ENCODE data around the gene FNIP2. TPM values are rescaled to one million over a fixed set of nuclear protein-coding genes. Genes with fewer than 3 reads are reported as not detected.
"Not testable (repeated sequence)": the region's sequence is repeated elsewhere in the genome, so short reads cannot be mapped to it uniquely, and the experiment has no call there.

The FNIP2 gene
- total RNA-seq, 1 experiment from 2014 or later, result 16.1 TPM

DNA sequence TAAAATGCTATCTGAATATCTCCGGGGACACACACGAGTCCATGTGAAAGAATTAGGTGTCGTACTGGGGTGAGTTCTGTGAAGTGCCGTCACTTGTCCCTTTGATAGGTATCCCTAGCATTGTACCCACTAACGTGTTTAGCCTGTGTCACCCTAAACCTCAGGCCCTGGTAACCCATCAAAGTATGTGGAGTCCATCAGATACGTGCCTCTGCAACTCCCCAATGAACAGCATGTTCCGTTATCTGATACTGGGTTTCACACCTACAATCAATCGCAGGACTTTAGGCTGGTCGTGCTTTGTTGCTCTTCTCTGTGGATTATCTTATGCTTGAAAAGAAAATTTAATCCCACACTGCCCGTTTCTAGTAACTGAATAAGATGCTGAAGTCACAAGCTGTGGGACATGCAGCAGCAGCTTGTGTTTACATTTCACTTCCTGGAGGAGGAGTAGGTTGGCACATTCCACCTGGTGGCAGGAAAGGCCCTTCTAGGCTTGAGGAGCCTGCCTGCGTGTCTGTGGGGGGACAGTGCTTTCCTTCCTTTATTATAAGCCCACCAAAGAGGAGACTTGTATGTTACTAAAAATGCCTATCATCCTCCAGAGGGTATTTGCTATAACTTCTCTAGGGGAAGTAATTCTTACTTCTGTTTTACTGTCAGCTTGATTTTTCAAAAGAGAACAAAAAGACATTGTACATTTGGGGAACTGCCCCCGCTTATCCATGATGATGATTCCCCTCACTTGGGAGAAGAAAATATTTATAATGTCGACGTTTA lies 127.2 kb downstream of the FNIP2 start:
- no peaks in the 10 kb centered on the region for H3K9me3 ChIP-seq (ENCODE audit: low read depth, low read length, poor library complexity, severe bottlenecking)
- peak; percentile 45 for TF ChIP-seq CTCF (conservative IDR thresholded peaks at IDR 0.05; ENCODE audit: low read depth, low read length)
- no peak for TF ChIP-seq EZH2 (IDR thresholded peaks at IDR 0.05; ENCODE audit: borderline replicate concordance, low read depth, low read length, poor library complexity, severe bottlenecking)
- intact Hi-C loops (cut with micrococcal nuclease; ENCODE audit: unreplicated experiment), result no loop called here
- ChIA-PET CTCF (no interaction called here), POLR2A (ENCODE audit: low non-redundant PET) (no interaction called here)
- H3K36me3 ChIP-seq (ENCODE audit: insufficient read depth, low read length, poor library complexity, severe bottlenecking), result no peaks in the 10 kb centered on the region
- peak; percentile 63 for DNase-seq (ENCODE audit: low spot score)
- no peak overlapping the region for H3K4me3 ChIP-seq (ENCODE audit: low read depth, low read length, poor library complexity, severe bottlenecking)
- H3K27ac ChIP-seq (ENCODE audit: low read depth, low read length, poor library complexity, severe bottlenecking), result no peak overlapping the region
- BruUV-seq (replicated peaks), result no TSS peak
- H3K27me3 ChIP-seq (replicated peaks; ENCODE audit: insufficient read depth, low read depth, low read length, poor library complexity), result no peaks in the 10 kb centered on the region
- peaks cover 9% of the 10 kb centered on the region for H3K4me1 ChIP-seq (ENCODE audit: insufficient read depth, low read length, poor library complexity, severe bottlenecking)

DNA sequence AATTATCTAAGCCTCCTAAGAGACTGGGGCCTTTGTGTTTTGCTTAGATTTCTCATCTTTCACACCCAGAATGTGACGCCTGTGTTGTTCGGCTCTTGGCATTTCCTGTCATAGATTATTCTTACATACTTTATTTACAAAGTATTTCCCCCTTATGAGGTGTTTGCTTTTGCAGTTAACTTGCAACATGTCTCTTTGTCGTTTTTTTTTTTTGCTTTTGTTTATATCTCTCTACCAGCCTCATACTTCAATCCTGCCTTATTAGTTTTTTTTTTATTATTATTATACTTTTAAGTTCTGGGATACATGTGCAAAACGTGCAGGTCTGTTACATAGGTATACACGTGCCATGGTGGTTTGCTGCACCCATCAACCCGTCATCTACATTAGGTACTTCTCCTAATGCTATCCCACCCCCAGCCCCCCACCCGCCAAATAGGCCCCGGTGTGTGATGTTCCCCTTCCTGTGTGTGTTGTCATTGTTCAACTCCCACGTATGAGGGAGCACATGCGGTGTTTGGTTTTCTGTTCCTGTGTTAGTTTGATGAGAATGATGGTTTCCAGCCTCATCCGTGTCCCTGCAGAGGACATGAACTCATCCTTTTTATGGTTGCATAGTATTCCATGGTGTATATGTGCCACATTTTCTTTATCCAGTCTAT lies 127.9 kb downstream of the FNIP2 start:
- H3K27ac ChIP-seq (ENCODE audit: low read depth, low read length, poor library complexity, severe bottlenecking); CTCF ChIA-PET; H3K27me3 ChIP-seq (replicated peaks; ENCODE audit: insufficient read depth, low read depth, low read length, poor library complexity); BruUV-seq (replicated peaks); POLR2A ChIA-PET (ENCODE audit: low non-redundant PET); H3K9me3 ChIP-seq (ENCODE audit: low read depth, low read length, poor library complexity, severe bottlenecking); H3K4me3 ChIP-seq (ENCODE audit: low read depth, low read length, poor library complexity, severe bottlenecking); intact Hi-C loops (cut with micrococcal nuclease; ENCODE audit: unreplicated experiment); H3K4me1 ChIP-seq (ENCODE audit: insufficient read depth, low read length, poor library complexity, severe bottlenecking); H3K36me3 ChIP-seq (ENCODE audit: insufficient read depth, low read length, poor library complexity, severe bottlenecking): not testable (repeated sequence)
- peak; percentile 56 for DNase-seq (ENCODE audit: low spot score)

DNA sequence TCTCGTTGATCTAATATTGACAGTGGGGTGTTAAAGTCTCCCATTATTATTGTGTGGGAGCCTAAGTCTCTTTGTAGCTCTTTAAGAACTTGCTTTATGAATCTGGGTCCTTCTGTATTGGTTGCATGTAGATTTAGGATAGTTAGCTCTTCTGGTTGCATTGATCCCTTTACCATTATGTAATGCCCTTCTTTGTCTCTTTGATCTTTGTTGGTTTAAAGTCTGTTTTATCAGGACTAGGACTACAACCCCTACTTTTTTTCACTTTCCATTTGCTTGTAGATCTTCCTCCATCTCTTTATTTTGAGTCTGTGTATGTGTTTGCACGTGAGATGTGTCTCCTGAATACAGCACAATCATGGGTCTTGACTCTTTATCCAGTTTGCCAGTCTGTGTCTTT lies 131.6 kb downstream of the FNIP2 start:
- H3K36me3 ChIP-seq (ENCODE audit: insufficient read depth, low read length, poor library complexity, severe bottlenecking); H3K9me3 ChIP-seq (ENCODE audit: low read depth, low read length, poor library complexity, severe bottlenecking); H3K27me3 ChIP-seq (replicated peaks; ENCODE audit: insufficient read depth, low read depth, low read length, poor library complexity); BruUV-seq (replicated peaks); DNase-seq (ENCODE audit: low spot score); POLR2A ChIA-PET (ENCODE audit: low non-redundant PET); H3K4me3 ChIP-seq (ENCODE audit: low read depth, low read length, poor library complexity, severe bottlenecking); H3K4me1 ChIP-seq (ENCODE audit: insufficient read depth, low read length, poor library complexity, severe bottlenecking); CTCF ChIA-PET; H3K27ac ChIP-seq (ENCODE audit: low read depth, low read length, poor library complexity, severe bottlenecking); intact Hi-C loops (cut with micrococcal nuclease; ENCODE audit: unreplicated experiment): not testable (repeated sequence)

DNA sequence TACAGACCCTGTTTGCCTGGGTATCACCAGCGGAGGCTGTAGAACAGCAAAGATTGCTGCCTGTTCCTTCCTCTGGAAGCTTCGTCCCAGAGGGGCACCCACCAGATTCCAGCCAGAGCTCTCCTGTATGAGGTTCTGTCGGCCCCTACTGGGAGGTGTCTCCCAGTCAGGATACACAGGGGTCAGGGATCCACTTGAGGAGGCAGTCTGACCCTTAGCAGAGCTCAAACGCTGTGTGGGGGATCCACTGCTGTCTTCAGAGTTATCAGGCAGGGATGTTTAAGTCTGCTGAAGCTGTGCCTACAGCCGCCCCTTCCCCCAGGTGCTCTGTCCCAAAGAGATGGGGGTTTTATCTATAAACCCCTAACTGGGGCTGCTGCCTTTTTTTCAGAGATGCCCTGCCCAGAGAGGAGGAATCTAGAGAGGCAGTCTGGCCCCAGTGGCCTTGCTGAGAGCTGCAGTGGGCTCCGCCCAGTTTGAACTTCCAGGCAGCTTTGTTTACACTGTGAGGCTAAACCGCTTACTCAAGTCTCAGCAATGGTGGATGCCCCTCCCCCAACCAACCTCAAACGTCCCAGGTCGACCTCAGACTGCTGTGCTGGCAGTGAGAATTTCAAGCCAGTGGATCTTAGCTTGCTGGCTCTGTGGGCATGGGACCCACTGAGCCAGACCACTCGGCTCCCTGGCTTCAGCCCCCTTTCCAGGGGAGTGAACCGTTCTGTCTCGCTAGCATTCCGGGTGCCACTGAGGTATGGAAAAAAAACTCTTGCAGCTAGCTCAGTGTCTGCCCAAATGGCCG lies 133.7 kb downstream of the FNIP2 start:
- POLR2A ChIA-PET (ENCODE audit: low non-redundant PET); DNase-seq (ENCODE audit: low spot score); H3K9me3 ChIP-seq (ENCODE audit: low read depth, low read length, poor library complexity, severe bottlenecking); H3K4me1 ChIP-seq (ENCODE audit: insufficient read depth, low read length, poor library complexity, severe bottlenecking); intact Hi-C loops (cut with micrococcal nuclease; ENCODE audit: unreplicated experiment); CTCF ChIA-PET; H3K27me3 ChIP-seq (replicated peaks; ENCODE audit: insufficient read depth, low read depth, low read length, poor library complexity); H3K36me3 ChIP-seq (ENCODE audit: insufficient read depth, low read length, poor library complexity, severe bottlenecking); H3K27ac ChIP-seq (ENCODE audit: low read depth, low read length, poor library complexity, severe bottlenecking); BruUV-seq (replicated peaks); H3K4me3 ChIP-seq (ENCODE audit: low read depth, low read length, poor library complexity, severe bottlenecking): not testable (repeated sequence)

Measured in A673 (cell line).